GM19324 (cell line): Measurements from ENCODE around the gene ACE.

Experiments
- ATAC-seq: cut with Tn5 transposase; IDR thresholded peaks from one replicate; pipeline ENCODE4 v1.9.1; 2021; ENCODE audit warnings: mild to moderate bottlenecking, moderate library complexity; ENCODE audit not compliant: unreplicated experiment, low FRiP score

ACE gene

GRCh38 chr17:63533433-63534077, 56.7 kb downstream of the ACE start:
- no peak for ATAC-seq

GRCh38 chr17:63534078-63534570, 57.3 kb downstream of the ACE start:
- no peak for ATAC-seq

GRCh38 chr17:63534816-63535455, 58.1 kb downstream of the ACE start:
- no peak for ATAC-seq

GRCh38 chr17:63535640-63536039, 58.8 kb downstream of the ACE start:
- ATAC-seq, result no peak

- no peak for ATAC-seq
Observed at GRCh38 chr17:63537001-63537400, 60.1 kb downstream of the ACE start.

GRCh38 chr17:63537991-63538692, 61.3 kb downstream of the ACE start:
- ATAC-seq, result no peak

- no peak for ATAC-seq
Observed at GRCh38 chr17:63538693-63539595, 62.1 kb downstream of the ACE start.

GRCh38 chr17:63540590-63540989, 63.7 kb downstream of the ACE start:
- ATAC-seq, result no peak

GRCh38 chr17:63542218-63542545, 65.3 kb downstream of the ACE start:
- ATAC-seq, result no peak

- no peak for ATAC-seq
Observed at GRCh38 chr17:63542942-63543821, 66.3 kb downstream of the ACE start.

GRCh38 chr17:63543822-63544420, 67.1 kb downstream of the ACE start:
- no peak for ATAC-seq

- ATAC-seq, result no peak
Observed at GRCh38 chr17:63544467-63545301, 67.8 kb downstream of the ACE start.

- no peak for ATAC-seq
Observed at GRCh38 chr17:63546308-63547082, 69.6 kb downstream of the ACE start.

GRCh38 chr17:63547083-63547523, 70.2 kb downstream of the ACE start:
- no peak for ATAC-seq
